GDM1 (cell line): ENCODE data around the gene CDK11A.
"Not testable (repeated sequence)": the region's sequence is repeated elsewhere in the genome, so short reads cannot be mapped to it uniquely, and the experiment has no call there.

Experiments used
- DNase-seq: peaks from one replicate; lab custom pipeline; 2025; lab: John Stamatoyannopoulos, UW

CDK11A gene

GRCh38 chr1:1683104-1683905, 40.9 kb downstream of the CDK11A start:
- DNase-seq, result no peak

- no peak for DNase-seq
Observed at GRCh38 chr1:1680912-1681273, 43.3 kb downstream of the CDK11A start.

DNA sequence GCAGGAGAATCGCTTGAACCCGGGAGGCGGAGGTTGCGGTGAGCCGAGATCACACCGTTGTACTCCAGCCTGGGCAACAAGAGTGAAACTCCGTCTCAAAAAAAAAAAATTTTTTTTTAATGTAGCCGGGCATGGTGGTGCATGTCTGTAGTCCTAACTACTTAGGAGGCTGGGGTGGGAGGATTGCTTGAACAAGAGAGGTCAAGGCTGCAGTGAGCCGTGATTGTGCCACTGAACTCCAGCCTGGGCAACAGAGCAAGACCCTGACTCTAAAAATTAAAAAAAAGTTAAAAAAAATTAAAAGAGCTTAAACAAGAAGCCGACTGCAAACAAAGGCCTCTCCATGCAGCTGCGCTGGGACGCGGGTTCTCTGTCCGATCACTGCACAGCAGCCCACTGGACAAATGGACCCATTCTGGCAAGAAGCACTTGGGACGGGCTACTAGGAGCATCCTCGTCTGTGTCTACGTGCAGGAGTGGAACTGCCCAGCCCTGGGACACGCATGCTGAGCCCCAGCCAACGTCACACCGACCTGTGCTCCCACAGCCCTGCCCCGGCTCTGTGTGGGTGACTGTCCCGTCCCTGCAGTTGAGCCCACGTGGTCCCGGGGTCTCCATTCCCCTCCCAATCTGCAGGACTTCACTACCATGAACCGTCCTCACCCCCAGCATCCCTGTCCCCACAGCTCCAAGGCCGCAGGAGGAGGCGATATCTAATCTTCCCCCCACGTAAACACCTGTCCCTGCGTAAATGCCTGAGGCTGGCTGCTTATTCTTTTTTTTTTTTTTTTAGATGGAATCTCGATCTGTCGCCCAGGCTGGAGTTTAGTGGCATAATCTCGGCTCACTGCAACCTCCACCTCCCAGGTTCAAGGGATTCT, 43.9 kb downstream of the CDK11A start:
- no peak for DNase-seq

DNA sequence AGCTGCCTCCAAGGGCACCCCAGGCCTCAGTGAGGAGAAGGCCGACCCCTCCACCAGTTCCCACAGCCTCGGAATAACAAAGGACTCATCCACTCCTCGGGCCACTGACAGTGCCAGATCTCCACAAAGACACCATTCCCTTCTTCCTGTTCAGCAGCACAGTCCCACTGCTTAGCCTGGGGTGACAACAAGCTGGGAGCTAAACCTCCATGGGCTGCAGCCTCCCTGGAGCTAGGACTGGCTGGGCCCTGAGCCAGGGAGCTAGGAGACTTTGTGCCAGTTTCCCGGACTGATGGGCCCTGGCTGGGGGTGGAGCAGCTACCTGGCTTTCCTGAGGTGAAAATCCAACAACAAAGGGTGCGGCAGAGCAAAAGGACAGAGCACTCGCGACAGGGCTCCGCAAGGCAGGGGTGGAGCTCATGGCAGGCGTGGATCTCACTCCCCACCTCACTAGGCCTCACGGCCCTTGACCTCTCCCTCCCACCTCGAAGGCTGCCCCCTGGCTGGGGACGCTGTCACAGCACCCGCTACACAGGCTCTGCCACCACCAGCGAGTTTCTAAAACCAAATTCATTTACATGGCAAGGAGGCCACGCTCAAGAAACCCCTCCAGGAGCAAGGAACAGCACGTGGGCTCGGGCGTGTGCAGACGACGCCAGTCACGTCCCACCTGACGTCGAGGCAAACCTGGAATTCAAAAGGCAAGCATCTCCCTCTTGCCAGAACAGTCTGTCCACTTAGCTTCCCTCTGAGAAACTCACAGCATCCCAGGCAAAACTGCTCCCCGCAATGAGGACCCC, 45.4 kb downstream of the CDK11A start:
- no peak for DNase-seq

- no peak for DNase-seq
Observed at GRCh38 chr1:1677718-1678580, 46.2 kb downstream of the CDK11A start.

DNA sequence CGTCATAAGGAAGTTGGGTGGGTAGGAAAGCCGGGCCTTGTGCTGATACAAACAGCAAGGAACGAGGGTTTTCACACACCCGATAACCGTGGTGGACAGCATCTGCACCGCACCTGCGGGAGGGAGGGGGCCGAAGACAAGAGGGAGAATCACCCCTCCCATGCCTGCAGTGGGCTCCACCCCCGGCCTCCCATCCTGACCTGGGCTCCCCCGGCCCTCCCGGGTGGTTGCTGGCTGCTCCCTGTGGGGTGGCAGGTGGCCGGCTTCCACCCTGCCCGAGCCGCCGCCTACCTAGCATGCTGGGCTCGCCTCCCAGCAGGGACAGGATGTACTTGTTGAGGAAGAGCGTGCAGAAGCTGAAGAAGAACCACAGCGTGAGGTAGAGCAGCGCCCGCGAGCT, 48.1 kb downstream of the CDK11A start:
- DNase-seq, result not testable (repeated sequence)

GRCh38 chr1:1675218-1675617, 48.9 kb downstream of the CDK11A start:
- not testable (repeated sequence) for DNase-seq

- DNase-seq, result not testable (repeated sequence)
Observed at GRCh38 chr1:1674806-1675205, 49.4 kb downstream of the CDK11A start.

- no peak for DNase-seq
Observed at GRCh38 chr1:1672181-1672965, 51.8 kb downstream of the CDK11A start.

- DNase-seq, result no peak
Observed at GRCh38 chr1:1671365-1672119, 52.6 kb downstream of the CDK11A start.

DNA sequence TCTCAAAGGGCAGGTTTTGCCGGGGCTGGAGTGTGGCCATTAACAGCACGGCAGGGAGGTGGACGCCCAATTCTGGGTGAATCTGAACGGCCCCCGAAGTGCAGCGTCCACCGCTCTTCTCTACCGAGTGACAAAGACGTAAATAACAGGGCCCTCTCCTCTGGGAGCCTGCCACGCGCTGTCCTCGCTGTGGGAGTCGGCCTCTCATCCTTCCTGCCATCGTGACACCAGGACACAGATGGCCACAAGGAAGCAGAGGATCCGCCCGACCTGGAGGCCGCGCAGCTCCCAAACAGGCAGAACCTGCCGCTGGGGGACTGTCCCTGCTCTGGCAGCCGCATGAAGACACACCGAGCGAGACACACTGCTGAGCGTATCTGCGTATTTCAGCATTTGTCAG, 53.3 kb downstream of the CDK11A start:
- no peak for DNase-seq

DNA sequence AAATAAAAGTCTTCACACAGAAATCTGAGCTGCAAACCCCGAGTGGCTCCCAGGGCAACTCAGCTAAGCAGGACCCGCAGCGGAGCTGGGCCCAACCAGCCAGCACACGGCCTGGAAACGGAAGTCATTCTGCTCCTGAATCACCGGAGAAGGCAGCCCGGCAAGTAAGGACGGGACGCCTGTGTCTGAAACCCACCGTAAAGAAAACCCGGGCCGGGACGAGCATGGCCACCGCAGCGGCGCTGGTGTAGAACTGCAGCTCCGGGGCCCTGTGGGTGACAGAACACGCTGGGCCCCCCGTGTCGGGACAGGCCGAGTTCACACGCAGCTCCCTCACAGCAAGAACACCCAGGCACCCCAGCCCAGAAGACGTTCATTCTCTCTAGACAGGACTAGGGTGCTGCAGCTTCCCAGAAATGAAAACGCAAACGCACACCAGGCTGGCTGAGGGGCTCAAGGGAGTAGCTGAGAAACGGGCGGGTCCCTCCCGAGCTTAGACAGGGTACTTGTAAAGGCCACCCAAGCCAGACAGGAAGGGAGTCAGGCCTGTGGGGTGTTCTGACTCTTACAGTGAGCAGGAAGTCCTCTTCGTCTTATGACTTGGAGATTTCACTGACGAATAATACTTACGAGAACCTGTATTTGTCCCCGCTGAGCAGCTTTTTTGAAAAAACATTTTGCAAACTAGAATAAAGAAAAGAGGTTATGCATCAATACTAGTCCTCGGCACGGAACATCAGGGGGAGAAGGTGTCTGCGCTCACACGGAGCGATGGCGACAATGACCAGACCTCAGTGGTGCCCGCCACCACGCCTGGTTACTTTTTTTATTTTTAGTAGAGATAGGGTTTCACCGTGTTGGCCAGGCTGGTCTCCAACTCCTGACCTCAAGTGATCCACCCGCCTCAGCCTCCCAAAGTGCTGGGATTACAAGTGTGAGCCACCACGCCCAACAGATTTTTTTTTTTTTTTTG, 54.4 kb downstream of the CDK11A start:
- DNase-seq, result no peak

GRCh38 chr1:1666526-1666925, 57.6 kb downstream of the CDK11A start:
- no peak for DNase-seq

- no peak for DNase-seq
Observed at GRCh38 chr1:1665815-1666251, 58.3 kb downstream of the CDK11A start.

GRCh38 chr1:1664941-1665814, 59.0 kb downstream of the CDK11A start:
- DNase-seq, result no peak

GRCh38 chr1:1664318-1664717, 59.8 kb downstream of the CDK11A start:
- not testable (repeated sequence) for DNase-seq

DNA sequence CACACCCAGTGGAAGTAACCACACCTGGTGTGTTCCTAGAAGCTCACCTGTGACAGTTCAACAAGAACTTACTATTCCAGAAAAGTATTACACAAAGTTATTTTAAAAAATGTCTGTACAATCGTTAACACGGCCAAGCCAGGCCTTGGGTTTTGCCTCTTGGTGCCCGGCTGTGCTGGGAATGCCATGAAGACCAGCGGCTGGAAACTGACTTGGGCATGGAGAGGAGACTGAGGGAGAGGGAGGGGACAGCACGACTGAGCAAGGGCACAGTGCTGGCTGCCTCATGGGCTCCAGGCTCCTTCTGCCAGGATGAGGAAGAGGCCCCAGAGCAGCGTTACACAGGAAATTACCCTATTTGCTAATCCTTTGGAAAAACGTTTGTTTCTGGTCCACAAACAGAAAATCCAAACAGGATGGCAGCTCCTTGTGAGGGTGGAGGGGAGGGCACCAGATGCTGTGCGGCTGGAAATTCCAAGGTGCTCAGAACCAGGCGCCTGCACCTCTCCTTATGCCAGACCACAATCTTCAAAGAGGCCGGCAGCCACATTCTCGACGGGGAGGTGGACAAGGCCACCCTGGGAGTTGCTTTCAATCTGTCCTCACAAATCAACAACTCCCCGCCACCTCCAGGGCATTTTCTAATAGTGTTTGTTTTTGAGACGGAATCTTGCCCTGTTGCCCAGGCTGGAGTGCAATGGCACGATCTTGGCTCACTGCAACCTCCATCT, 61.2 kb downstream of the CDK11A start:
- DNase-seq, result not testable (repeated sequence)
